ENCODE measurements around the gene ETV3. TPM values are rescaled to one million over a fixed set of nuclear protein-coding genes. Genes with fewer than 3 reads are reported as not detected.

ETV3 gene
- total RNA-seq, 4 donors from 2014 or later, result 8.6 to 13.4 (median 11.4) TPM

- intact Hi-C loops (cut with DNase I; ENCODE audit: low total_unique reads) (no loop called here), in situ Hi-C loops (cut with MboI; ENCODE audit: low sequenced_read_pairs in 4 of 4) (no loop called here)
- no peak for ATAC-seq
- Histone ChIP-seq H3K9me3 (no peaks in the 10 kb centered on the region), H3K27me3 (peaks cover 0 to 11% (median 4%) of the 10 kb centered on the region in 3 donors), H3K36me3 (no peaks in the 10 kb centered on the region), H3K4me3 (no peak overlapping the region), H3K4me1 (no peaks in the 10 kb centered on the region), H3K27ac (no peak overlapping the region)
- no peak for DNase-seq
- TF ChIP-seq CTCF (IDR thresholded peaks at IDR 0.05 in 4 of 5, conservative IDR thresholded peaks at IDR 0.05 in 1 of 5), result no peak
- no peak for TF ChIP-seq POLR2A (IDR thresholded peaks at IDR 0.05)
These were observed 24.6 kb downstream of the ETV3 start for GRCh38 chr1:157113631-157114030.

- TF ChIP-seq POLR2A (IDR thresholded peaks at IDR 0.05) (no peak), CTCF (IDR thresholded peaks at IDR 0.05 in 4 of 5, conservative IDR thresholded peaks at IDR 0.05 in 1 of 5) (no peak)
- Histone ChIP-seq H3K27ac (no peak overlapping the region), H3K36me3 (no peaks in the 10 kb centered on the region), H3K27me3 (peaks cover 4 to 16% (median 9%) of the 10 kb centered on the region in 3 donors), H3K9me3 (no peaks in the 10 kb centered on the region), H3K4me1 (no peaks in the 10 kb centered on the region), H3K4me3 (no peak overlapping the region)
- no peak for ATAC-seq
- DNase-seq, result no peak
- in situ Hi-C loops (cut with MboI; ENCODE audit: low sequenced_read_pairs in 4 of 4) (no loop called here), intact Hi-C loops (cut with DNase I; ENCODE audit: low total_unique reads) (no loop called here)
These were observed 25.1 kb downstream of the ETV3 start for GRCh38 chr1:157113106-157113505.

GRCh38 chr1:157112186-157112867 is 25.9 kb downstream of the ETV3 start:
- in situ Hi-C loops (cut with MboI; ENCODE audit: low sequenced_read_pairs in 4 of 4) (no loop called here), intact Hi-C loops (cut with DNase I; ENCODE audit: low total_unique reads) (no loop called here)
- Histone ChIP-seq H3K36me3 (no peaks in the 10 kb centered on the region), H3K27ac (no peak overlapping the region), H3K9me3 (no peaks in the 10 kb centered on the region), H3K4me3 (no peak overlapping the region), H3K27me3 (peaks cover 11 to 23% (median 17%) of the 10 kb centered on the region in 3 donors), H3K4me1 (no peaks in the 10 kb centered on the region)
- DNase-seq (no peak), ATAC-seq (no peak)
- TF ChIP-seq CTCF (IDR thresholded peaks at IDR 0.05 in 4 of 5, conservative IDR thresholded peaks at IDR 0.05 in 1 of 5) (no peak), POLR2A (IDR thresholded peaks at IDR 0.05) (no peak)

- no peak for DNase-seq
- Histone ChIP-seq H3K27me3 (peaks cover 17 to 23% (median 18%) of the 10 kb centered on the region in 3 donors), H3K4me3 (no peak overlapping the region), H3K27ac (no peak overlapping the region), H3K9me3 (no peaks in the 10 kb centered on the region), H3K4me1 (no peaks in the 10 kb centered on the region), H3K36me3 (no peaks in the 10 kb centered on the region)
- in situ Hi-C loops (cut with MboI; ENCODE audit: low sequenced_read_pairs in 4 of 4), result no loop called here
- no peak for ATAC-seq
- intact Hi-C loops (cut with DNase I; ENCODE audit: low total_unique reads), result no loop called here
- TF ChIP-seq POLR2A (IDR thresholded peaks at IDR 0.05), result no peak
- no peak for TF ChIP-seq CTCF (IDR thresholded peaks at IDR 0.05 in 4 of 5, conservative IDR thresholded peaks at IDR 0.05 in 1 of 5)
These were observed 26.6 kb downstream of the ETV3 start for GRCh38 chr1:157111396-157112165.

Measured in gastrocnemius medialis (tissue), 4 donors.